ENCODE measurements around the gene CHURC1.

- TF ChIP-seq CTCF (IDR thresholded peaks at IDR 0.05) (no peak), ZNF671 (CRISPR knock-in tag; IDR thresholded peaks at IDR 0.05) (no peak), ZBTB43 (CRISPR knock-in tag; IDR thresholded peaks at IDR 0.05) (no peak)
These were observed 12.8 kb downstream of the CHURC1 start for GRCh38 chr14:64927031-64927430.
